Liver (tissue), 9 donors: ENCODE data around the gene ETS1. TPM values are rescaled to one million over a fixed set of nuclear protein-coding genes. Genes with fewer than 3 reads are reported as not detected.

Experiments used
- DNase-seq: peaks from one replicate; pipeline ENCODE4 v3.0.0-alpha.2; 2017; ENCODE audit warnings: low spot score
- H3K27ac ChIP-seq, 2 donors: one replicate each; pipeline ENCODE4 v1.7.0; 2013; ENCODE audit warnings: inconsistent platforms in 2 of 2, low read length in 2 of 2, control low read depth in 1 of 2, low read depth in 1 of 2, mild to moderate bottlenecking in 1 of 2
- H3K27me3 ChIP-seq, 4 donors: one replicate each; pipeline versions ENCODE4 v1.6.1 to v1.7.0; 2013; ENCODE audit warnings: low read length in 3 of 4, inconsistent platforms in 1 of 4, mild to moderate bottlenecking in 1 of 4, moderate library complexity in 1 of 4; ENCODE audit not compliant: control insufficient read depth in 4 of 4, insufficient read depth in 4 of 4
- H3K36me3 ChIP-seq, 4 donors: one replicate each; pipeline versions ENCODE4 v1.6.1 to v1.7.0; 2013; ENCODE audit warnings: low read length in 3 of 4, mild to moderate bottlenecking in 3 of 4, low read depth in 1 of 4, moderate library complexity in 1 of 4; ENCODE audit not compliant: control insufficient read depth in 4 of 4, insufficient read depth in 3 of 4
- H3K4me1 ChIP-seq, 4 donors: one replicate each; pipeline versions ENCODE4 v1.6.1 to v1.7.0; 2013; ENCODE audit warnings: low read length in 3 of 4, mild to moderate bottlenecking in 3 of 4, moderate library complexity in 1 of 4; ENCODE audit not compliant: control insufficient read depth in 4 of 4, insufficient read depth in 4 of 4
- H3K4me3 ChIP-seq, 3 donors: one replicate each; pipeline versions ENCODE4 v1.6.1 to v1.7.0; 2013; ENCODE audit warnings: low read length in 3 of 3, control low read depth in 1 of 3, low read depth in 1 of 3, mild to moderate bottlenecking in 1 of 3
- H3K9ac ChIP-seq, 2 donors: one replicate each; pipeline ENCODE4 v1.7.0; 2013; ENCODE audit warnings: low read length in 2 of 2, mild to moderate bottlenecking in 2 of 2, moderate library complexity in 2 of 2, control low read depth in 1 of 2, low read depth in 1 of 2
- H3K9me3 ChIP-seq, 4 donors: one replicate each; pipeline versions ENCODE4 v1.6.1 to v1.7.0; 2013; ENCODE audit warnings: low read length in 3 of 4; ENCODE audit not compliant: control insufficient read depth in 4 of 4
- ATF3 ChIP-seq: IDR thresholded peaks from 2 replicates; pipeline ENCODE4 v1.6.1; 2016; ENCODE audit warnings: antibody characterized with exemption
- CTCF ChIP-seq: fragments of 150-350 bp; IDR thresholded peaks from 2 replicates; pipeline ENCODE4 v1.5.1; 2017; ENCODE audit warnings: improper control_type of control experiment, low read depth, low read length; ENCODE audit not compliant: missing input control
- EGR1 ChIP-seq, 2 donors: IDR thresholded peaks; 2 replicates each; pipeline ENCODE4 v1.6.1; 2016 to 2018; ENCODE audit warnings: antibody characterized with exemption in 2 of 2, low read depth in 2 of 2
- FOXA1 ChIP-seq: IDR thresholded peaks from 2 replicates; pipeline ENCODE4 v1.6.1; 2016; ENCODE audit warnings: antibody characterized with exemption
- FOXA2 ChIP-seq: IDR thresholded peaks from 2 replicates; pipeline ENCODE4 v1.6.1; 2016; ENCODE audit warnings: antibody characterized with exemption
- GABPA ChIP-seq, 2 donors: IDR thresholded peaks in 1 of 2; conservative IDR thresholded peaks in 1 of 2; 2 replicates each; pipeline ENCODE4 v1.6.1; 2016; ENCODE audit warnings: antibody characterized with exemption in 2 of 2, mild to moderate bottlenecking in 1 of 2, moderate library complexity in 1 of 2
- HNF4A ChIP-seq, 2 donors: conservative IDR thresholded peaks; 2 replicates each; pipeline ENCODE4 v1.6.1; 2016; ENCODE audit warnings: antibody characterized with exemption in 2 of 2, mild to moderate bottlenecking in 2 of 2
- HNF4G ChIP-seq: IDR thresholded peaks from 2 replicates; pipeline ENCODE4 v1.6.1; 2016; ENCODE audit warnings: antibody characterized with exemption
- JUND ChIP-seq, 2 donors: IDR thresholded peaks; 2 replicates each; pipeline ENCODE4 v1.6.1; 2016; ENCODE audit warnings: antibody characterized with exemption in 2 of 2
- MAX ChIP-seq: IDR thresholded peaks from 2 replicates; pipeline ENCODE4 v1.6.1; 2016; ENCODE audit warnings: antibody characterized with exemption
- NR2F2 ChIP-seq: IDR thresholded peaks from 2 replicates; pipeline ENCODE4 v1.6.1; 2016; ENCODE audit warnings: antibody characterized with exemption
- RAD21 ChIP-seq, 2 donors: IDR thresholded peaks; 2 replicates each; pipeline ENCODE4 v1.6.1; 2016; ENCODE audit warnings: antibody characterized with exemption in 2 of 2, mild to moderate bottlenecking in 2 of 2
- REST ChIP-seq: IDR thresholded peaks from 2 replicates; pipeline ENCODE4 v1.6.1; 2016; ENCODE audit warnings: antibody characterized with exemption, mild to moderate bottlenecking
- RXRA ChIP-seq, 2 donors: IDR thresholded peaks; 2 replicates each; pipeline ENCODE4 v1.6.1; 2017 to 2018; ENCODE audit warnings: antibody characterized with exemption in 2 of 2, mild to moderate bottlenecking in 1 of 2
- SP1 ChIP-seq: IDR thresholded peaks from 2 replicates; pipeline ENCODE4 v1.6.1; 2018; ENCODE audit warnings: antibody characterized with exemption, mild to moderate bottlenecking
- TAF1 ChIP-seq: conservative IDR thresholded peaks from 2 replicates; pipeline ENCODE4 v1.6.1; 2016; ENCODE audit warnings: antibody characterized with exemption, mild to moderate bottlenecking
- YY1 ChIP-seq: IDR thresholded peaks from 2 replicates; pipeline ENCODE4 v1.6.1; 2016; ENCODE audit warnings: antibody characterized with exemption, mild to moderate bottlenecking
- ZBTB33 ChIP-seq: IDR thresholded peaks from 2 replicates; pipeline ENCODE4 v1.6.1; 2016; ENCODE audit warnings: antibody characterized with exemption
- WGBS: extraction: QIAGEN DNeasy Blood & Tissue Kit; methylation state at CpG from one replicate; pipeline ENCODE4 v1.1.7; 2013; 5-methylcytosine and 5-hydroxymethylcytosine counted together
- polyA plus RNA-seq, 2 donors: library from polyadenylated mRNA; stranded (reverse) in 1 of 2; unstranded in 1 of 2; fragments of 200-250 nt in 1 of 2; fragments of >200 nt in 1 of 2; fragmentation: Nextera tagmentation in 1 of 2; extraction: Ambion mirVana in 1 of 2; gene quantifications; one replicate each; pipeline versions ENCODE4 v1.2.1 to v1.2.3, GENCODE V29; 2013 to 2015
- total RNA-seq, 2 donors: library from RNA; depleted of rRNA; stranded (reverse); fragments of >200 nt; gene quantifications; one replicate each; pipeline ENCODE4 v1.2.3, GENCODE V29; 2014
- donor health status: healthy.
- donor health status: healthy.
- donor health status: healthy.
- donor health status: healthy.
- donor health status: healthy.

Gene ETS1
- total and polyA plus RNA-seq, 4 donors = 4.8 to 30.0 (median 20.3) TPM

GRCh38 chr11:128504486-128504885 is 82.9 kb downstream of the ETS1 start:
- no peaks in the 10 kb centered on the region for H3K36me3 ChIP-seq
- WGBS = 87% methylated on average over 2 of the region's 2 CpGs

More at GRCh38 chr11:128504486-128504885, 82.9 kb downstream of the ETS1 start:
- peak overlapping the region in 1 of 2 donors; percentile 6 for H3K9ac ChIP-seq
- DNase-seq = no peak
- TF ChIP-seq CTCF = no peak
- TF ChIP-seq HNF4G = no peak
- no peak for TF ChIP-seq FOXA1
- TF ChIP-seq MAX = no peak
- no peak for TF ChIP-seq JUND (IDR thresholded peaks at IDR 0.05)
- TF ChIP-seq YY1 = no peak
- no peak for TF ChIP-seq ZBTB33
- no peak for TF ChIP-seq RXRA (IDR thresholded peaks at IDR 0.05)
- TF ChIP-seq FOXA2 = no peak
- TF ChIP-seq ATF3 = no peak
- no peak for TF ChIP-seq NR2F2
- no peak for TF ChIP-seq EGR1 (IDR thresholded peaks at IDR 0.05; ENCODE audit: low read depth in 2 of 2)
- TF ChIP-seq SP1 = no peak
- no peak for TF ChIP-seq REST
- TF ChIP-seq HNF4A (conservative IDR thresholded peaks at IDR 0.05) = no peak
- no peak for TF ChIP-seq TAF1
- no peak for TF ChIP-seq GABPA (IDR thresholded peaks at IDR 0.05 in 1 of 2, conservative IDR thresholded peaks at IDR 0.05 in 1 of 2)
- no peak for TF ChIP-seq RAD21 (IDR thresholded peaks at IDR 0.05)
- H3K27ac ChIP-seq = peak overlapping the region; percentile 35 to 44
- no peaks in the 10 kb centered on the region for H3K27me3 ChIP-seq
- H3K4me1 ChIP-seq = peaks cover 0 to 24% (median 9%) of the 10 kb centered on the region in 4 donors
- H3K9me3 ChIP-seq = no peaks in the 10 kb centered on the region
- no peak overlapping the region for H3K4me3 ChIP-seq
